K562 (cell line): Measurements from ENCODE around the gene RNF115. TPM values are rescaled to one million over a fixed set of nuclear protein-coding genes. Genes with fewer than 3 reads are reported as not detected.

Experiments used
- ARHGAP35 ChIP-seq: fragments of 450-650 bp; IDR thresholded peaks from 2 replicates; pipeline ENCODE4 v1.6.1; 2018; ENCODE audit not compliant: partially characterized antibody
- ASH1L ChIP-seq: fragments of 450-650 bp; IDR thresholded peaks from 2 replicates; pipeline ENCODE4 v1.6.1; 2018; ENCODE audit warnings: borderline replicate concordance, mild to moderate bottlenecking, low read depth; ENCODE audit not compliant: partially characterized antibody
- ATF7 ChIP-seq: fragments of 450-650 bp; IDR thresholded peaks from 2 replicates; pipeline ENCODE4 v1.7.1; 2014; ENCODE audit warnings: mild to moderate bottlenecking, moderate library complexity
- E2F4 ChIP-seq: sonication (generic); formaldehyde crosslinking; IDR thresholded peaks from 2 replicates; pipeline ENCODE4 v1.8.0; 2022; ENCODE audit warnings: mild to moderate bottlenecking, low read depth, missing genetic modification reagents
- JUNB ChIP-seq: fragments of 450-650 bp; formaldehyde crosslinking; conservative IDR thresholded peaks from 2 replicates; pipeline ENCODE4 v1.4.0; 2020; ENCODE audit warnings: mild to moderate bottlenecking
- NCOA4 ChIP-seq: fragments of 450-650 bp; IDR thresholded peaks from 2 replicates; pipeline ENCODE4 v1.6.1; 2018; ENCODE audit warnings: mild to moderate bottlenecking; ENCODE audit not compliant: partially characterized antibody
- NCOA6 ChIP-seq: fragments of 450-650 bp; IDR thresholded peaks from 2 replicates; pipeline ENCODE4 v1.6.1; 2017; ENCODE audit warnings: mild to moderate bottlenecking
- POLR2A ChIP-seq: fragments of 450-650 bp; conservative IDR thresholded peaks from 2 replicates; pipeline ENCODE4 v1.6.1; 2016
- RNF2 ChIP-seq: sonication (generic); IDR thresholded peaks from 2 replicates; pipeline ENCODE4 v1.6.1; 2016
- TOE1 ChIP-seq, 2 experiments: fragments of 450-650 bp in 1 of 2; sonication (generic) in 1 of 2; formaldehyde crosslinking in 1 of 2; IDR thresholded peaks; 2 replicates each; pipeline versions ENCODE4 v1.7.1 to v1.8.0; 2016 to 2022; ENCODE audit warnings: borderline replicate concordance in 2 of 2, mild to moderate bottlenecking in 2 of 2, antibody characterized with exemption in 1 of 2, inconsistent platforms in 1 of 2, low read depth in 1 of 2, missing genetic modification reagents in 1 of 2, moderate library complexity in 1 of 2
- ZFP1 ChIP-seq: fragments of 450-650 bp; formaldehyde crosslinking; IDR thresholded peaks from 2 replicates; pipeline ENCODE4 v1.4.0; 2020; ENCODE audit warnings: mild to moderate bottlenecking, mixed read lengths
- ZHX1 ChIP-seq: fragments of 150-350 bp; conservative IDR thresholded peaks from 2 replicates; pipeline ENCODE4 v1.6.1; 2014; ENCODE audit warnings: low read length
- ZNF174 ChIP-seq: fragments of 250-450 bp; sonication (Bioruptor Pico); IDR thresholded peaks from 2 replicates; pipeline ENCODE4 v1.4.0; 2020; ENCODE audit warnings: mild to moderate bottlenecking
- ZNF311 ChIP-seq: fragments of 250-450 bp; sonication (Bioruptor Pico); IDR thresholded peaks from 2 replicates; pipeline ENCODE4 v1.4.0; 2020; ENCODE audit warnings: mild to moderate bottlenecking, moderate library complexity
- ZNF507 ChIP-seq: conservative IDR thresholded peaks from 2 replicates; pipeline ENCODE4 v1.6.1; 2017; ENCODE audit warnings: missing genetic modification characterization, missing compliant biosample characterization
- ZNF592 ChIP-seq: fragments of 450-650 bp; IDR thresholded peaks from 2 replicates; pipeline ENCODE4 v1.6.1; 2017; ENCODE audit warnings: antibody characterized with exemption, mild to moderate bottlenecking
- polyA plus RNA-seq, 8 experiments: library from polyadenylated mRNA; depleted of rRNA in 4 of 8; stranded (reverse) in 5 of 8; unstranded in 3 of 8; fragments of >200 nt; fragmentation: Nextera tagmentation in 2 of 8; fragmentation: Illumina TruSeq in 1 of 8; extraction: Ambion mirVana in 2 of 8; extraction: Trizol in 1 of 8; gene quantifications; 2 replicates each; pipeline versions ENCODE4 v1.2.1 to v1.2.3, GENCODE V29; 2011 to 2014; ENCODE audit warnings: inconsistent platforms in 1 of 8, missing spikeins in 1 of 8
- total RNA-seq, 7 experiments: library from RNA; depleted of rRNA in 6 of 7; stranded (reverse); fragments of >200 nt in 6 of 7; fragmentation: Illumina TruSeq in 2 of 7; extraction: Trizol in 2 of 7; gene quantifications; 2 replicates each; pipeline versions ENCODE4 v1.2.1 to v1.2.3, GENCODE V29; 2011 to 2021; ENCODE audit warnings: low replicate concordance in 1 of 7
- TF ChIP-seq, protein P1 (sequence below), 3 experiments: fragments of 200-800 bp in 1 of 3; sonication (Bioruptor generic) in 1 of 3; sonication (generic) in 1 of 3; formaldehyde crosslinking in 1 of 3; IDR thresholded peaks; 2 replicates each; pipeline versions ENCODE4 v1.6.1 to v1.8.0; 2016 to 2022; ENCODE audit warnings: mild to moderate bottlenecking in 2 of 3, missing compliant biosample characterization in 2 of 3, missing genetic modification characterization in 2 of 3, missing genetic modification reagents in 1 of 3

RNF115 gene
- total and polyA plus RNA-seq, 9 of the 15 experiments (the other 6 are each of a cell fraction or from before 2014, with no cell fraction given), result 1.9 to 14.3 (median 9.5) TPM

DNA sequence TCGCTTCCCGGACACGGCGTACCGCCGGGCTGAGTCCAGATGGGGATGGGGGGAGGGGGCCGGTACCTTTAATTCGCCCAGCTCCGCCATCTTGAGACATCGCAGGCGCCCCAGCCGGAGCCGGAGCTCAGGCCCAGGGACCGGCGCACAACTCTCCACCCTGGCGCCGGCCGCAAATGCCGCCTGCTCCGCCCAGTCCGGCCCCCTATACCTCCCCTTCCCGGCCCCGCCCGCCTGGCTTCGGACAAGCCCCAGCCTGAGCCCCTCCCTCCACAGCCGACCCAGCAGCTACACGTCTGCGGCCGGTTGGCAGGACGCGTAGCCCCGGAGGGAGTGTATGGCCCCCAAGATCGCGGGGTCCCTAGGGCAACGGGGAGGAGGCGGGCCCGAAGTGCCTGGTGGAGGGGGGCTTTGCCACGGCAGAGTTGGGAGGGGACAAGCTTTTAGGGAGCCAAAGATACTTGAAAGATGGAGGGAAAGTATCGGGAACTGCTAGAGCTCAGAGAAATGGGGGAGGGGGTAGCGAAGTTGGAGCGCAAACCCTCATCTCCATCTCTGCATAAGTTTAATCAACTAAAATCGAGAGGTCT is 35.1 kb upstream of the RNF115 start, which contains the start of gene PIAS3 (continued):
- TF ChIP-seq ZNF592 (no peak), TOE1 (IDR thresholded peaks at IDR 0.05; ENCODE audit: borderline replicate concordance) (peak; percentile 71), TOE1 (CRISPR knock-in tag; IDR thresholded peaks at IDR 0.05; ENCODE audit: borderline replicate concordance, low read depth) (no peak), POLR2A (peak; percentile 67), ASH1L (no peak), ZFP1 (no peak), ZNF174 (CRISPR knock-in tag) (no peak), NCOA4 (no peak), ZHX1 (no peak), RNF2 (no peak), NCOA6 (no peak), JUNB (no peak), ZNF507 (tag) (no peak), ARHGAP35 (no peak), ATF7 (peak; percentile 44), E2F4 (CRISPR knock-in tag) (no peak), ZNF311 (CRISPR knock-in tag) (no peak)
- TF ChIP-seq, protein P1, sequence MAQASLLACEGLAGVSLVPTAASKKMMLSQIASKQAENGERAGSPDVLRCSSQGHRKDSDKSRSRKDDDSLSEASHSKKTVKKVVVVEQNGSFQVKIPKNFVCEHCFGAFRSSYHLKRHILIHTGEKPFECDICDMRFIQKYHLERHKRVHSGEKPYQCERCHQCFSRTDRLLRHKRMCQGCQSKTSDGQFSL (CRISPR knock-in tag; IDR thresholded peaks at IDR 0.05), result no peak
- TF ChIP-seq, protein P1 (tag; IDR thresholded peaks at IDR 0.05), result peak in 1 of 2 experiments; percentile 43; a peak in 1 of 4 replicates
